Hippocampal formation (tissue), 2 donors: ENCODE measurements around the gene XPNPEP3.
"Not testable (repeated sequence)": the region's sequence is repeated elsewhere in the genome, so short reads cannot be mapped to it uniquely, and the experiment has no call there.

Experiments
- DNase-seq, 2 donors: peaks; one replicate each; lab custom pipeline; 2025; lab: John Stamatoyannopoulos, UW

XPNPEP3 gene

DNA sequence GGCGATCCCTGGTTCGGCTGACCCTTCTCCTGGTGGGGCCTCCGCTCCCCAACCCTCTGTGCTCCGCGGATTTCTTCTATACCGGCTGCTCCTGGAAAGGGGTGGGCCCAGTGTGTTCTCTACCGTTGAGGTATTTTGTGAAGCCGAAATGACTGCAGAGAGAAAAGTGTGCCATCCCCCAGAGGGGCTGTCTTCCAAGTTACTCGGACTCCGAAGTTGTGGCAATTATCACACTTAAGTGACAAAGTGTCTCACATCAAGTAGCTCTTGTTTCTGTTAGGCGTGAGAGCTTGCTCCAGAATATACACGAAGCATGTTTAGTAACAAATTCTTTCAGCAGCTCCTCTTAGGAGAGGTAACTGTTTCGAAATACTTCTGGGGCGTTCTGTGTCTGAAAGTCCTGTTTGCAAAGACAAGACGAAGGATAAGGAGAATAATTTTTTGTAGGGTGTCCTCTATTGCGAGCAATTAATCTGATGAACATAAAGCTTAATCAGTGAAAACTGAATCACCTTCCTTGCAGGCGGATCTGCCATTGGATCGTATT, 434 bp downstream of the XPNPEP3 start:
- no peak for DNase-seq

DNA sequence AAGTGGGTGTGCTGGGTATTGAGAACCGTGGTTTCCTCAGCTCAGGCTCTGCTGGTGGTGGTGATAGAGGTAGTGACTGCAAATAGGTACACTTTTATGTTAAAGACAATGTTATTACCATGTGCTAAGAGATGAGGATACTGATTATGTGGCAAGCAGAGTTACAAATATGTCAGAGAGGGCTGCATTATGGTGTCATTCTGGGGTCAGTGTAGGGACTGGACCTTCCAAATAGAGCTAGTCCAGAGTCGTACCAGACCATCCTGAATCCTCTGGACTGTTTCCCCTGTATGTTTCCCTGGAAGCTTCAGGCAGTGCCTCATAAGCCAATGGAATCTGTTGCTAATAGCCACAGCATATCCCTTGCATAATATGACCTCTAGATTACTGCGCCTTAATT, 5.1 kb downstream of the XPNPEP3 start, which contains the start of gene DNAJB7:
Gene DNAJB7 (minus strand): TSS at position 101 of the 400 bp plus-strand sequence. CDS start 119 bp downstream, outside the sequence.
- no peak for DNase-seq

DNA sequence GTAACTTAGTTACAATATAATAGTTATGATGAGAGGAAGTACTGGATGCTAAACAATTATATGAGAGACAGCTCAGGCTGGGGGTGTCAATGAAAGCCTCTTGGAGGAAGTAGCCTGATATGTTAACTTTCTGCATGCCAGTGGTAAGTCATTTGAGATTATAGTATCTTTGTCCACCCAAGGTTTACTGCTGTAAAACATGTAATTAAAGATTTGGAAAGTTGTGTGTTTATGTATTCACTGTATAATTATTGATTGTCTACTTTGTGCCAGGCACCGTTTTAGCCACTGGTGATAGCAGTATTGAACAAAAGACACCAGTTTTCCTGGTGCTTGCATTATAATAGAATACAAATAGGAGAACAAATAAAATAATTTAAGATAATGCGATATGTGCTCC, 5.6 kb downstream of the XPNPEP3 start:
- DNase-seq: no peak

DNA sequence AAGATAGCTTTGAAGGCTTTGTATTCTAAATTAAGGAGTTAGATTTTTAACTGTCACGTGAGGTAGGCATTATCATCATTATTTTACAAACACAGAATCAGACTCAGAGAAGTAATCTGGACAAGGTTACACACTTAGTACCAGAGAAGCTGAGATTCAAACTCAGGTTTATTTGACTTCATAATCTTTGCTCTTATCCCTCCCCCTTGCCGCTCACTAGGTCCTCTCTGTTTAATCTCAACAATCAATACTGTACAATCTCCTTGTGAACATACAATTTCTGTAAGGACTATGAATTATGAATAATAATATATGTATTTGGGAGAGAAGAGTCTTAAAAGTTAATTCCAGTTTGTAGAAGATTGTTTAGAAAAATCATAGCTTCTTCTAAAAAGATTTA, 10.2 kb downstream of the XPNPEP3 start:
- no peak for DNase-seq

DNA sequence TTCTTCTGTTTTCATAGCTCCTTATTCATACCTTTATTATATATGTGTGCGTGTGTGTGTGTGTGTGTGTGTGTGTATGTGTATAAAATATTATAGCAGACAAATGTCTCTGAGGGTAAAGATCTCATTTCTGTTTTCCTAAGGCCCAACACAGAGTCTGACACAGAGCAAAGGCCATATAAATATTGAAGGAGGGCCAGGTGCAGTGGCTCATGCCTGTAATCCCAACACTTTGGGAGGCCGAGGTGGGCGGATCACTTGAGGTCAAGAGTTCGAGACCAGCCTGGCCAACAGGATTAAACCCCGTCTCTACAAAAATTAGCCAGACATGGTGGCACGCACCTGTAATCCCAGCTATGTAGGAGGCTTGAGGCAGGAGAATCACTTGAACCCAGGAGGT, 11.4 kb downstream of the XPNPEP3 start:
- not testable (repeated sequence) for DNase-seq

DNA sequence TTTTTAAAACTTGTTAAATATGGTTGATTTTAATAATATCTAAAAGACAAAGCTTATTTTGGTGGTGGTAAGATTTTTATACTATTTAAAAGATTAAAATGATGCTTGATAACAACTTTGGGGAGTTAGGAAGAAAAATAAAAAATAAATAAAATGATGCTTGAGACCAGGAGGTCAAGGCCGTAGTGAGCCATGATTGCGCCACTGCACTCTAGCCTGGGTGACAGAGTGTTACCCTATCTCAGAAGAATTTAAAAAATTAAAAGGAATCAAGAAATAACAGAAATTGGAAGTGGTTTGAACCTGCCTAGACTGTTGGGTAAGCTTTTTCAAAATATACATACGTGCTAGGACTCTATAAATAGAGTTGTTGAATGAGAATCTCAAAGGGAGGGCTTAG, 17.1 kb downstream of the XPNPEP3 start:
- no peak for DNase-seq

DNA sequence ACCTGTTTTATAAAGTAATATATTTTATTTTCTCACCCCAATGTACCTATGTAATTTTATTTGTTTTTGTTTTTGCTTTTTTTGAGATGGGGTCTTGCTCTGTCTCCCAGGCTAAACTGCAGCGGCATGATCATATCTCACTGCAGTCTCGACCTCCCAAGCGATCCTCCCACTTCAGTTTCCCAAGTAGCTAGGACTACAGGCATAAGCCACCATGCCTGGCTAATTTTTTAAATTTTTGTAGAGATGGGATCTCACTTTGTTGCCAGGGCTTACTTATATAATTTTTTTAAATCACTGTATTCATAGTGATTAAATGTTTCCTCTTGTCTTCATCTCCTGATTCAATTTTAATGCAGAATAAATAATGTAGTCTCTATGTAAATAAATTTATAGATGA, 18.2 kb downstream of the XPNPEP3 start:
- no peak for DNase-seq

DNA sequence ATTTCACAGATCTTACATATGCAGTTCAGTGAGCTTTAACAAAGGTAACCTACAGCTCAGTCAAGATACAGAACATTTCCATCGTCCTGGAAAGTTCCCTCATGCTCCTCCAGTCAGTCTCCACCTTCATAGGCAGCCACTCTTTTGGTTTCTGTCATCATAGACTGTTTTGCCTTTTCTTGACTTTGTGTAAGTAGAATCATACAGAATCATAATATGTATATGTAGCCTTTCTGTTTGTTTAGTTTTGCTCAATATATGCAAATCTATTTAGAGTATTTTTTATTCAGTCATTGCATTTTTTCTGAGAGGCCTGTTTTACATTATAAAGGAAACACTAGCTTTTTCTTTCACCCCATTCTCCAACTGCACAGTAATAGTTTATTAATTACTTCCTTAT, 20.0 kb downstream of the XPNPEP3 start:
- no peak for DNase-seq

DNA sequence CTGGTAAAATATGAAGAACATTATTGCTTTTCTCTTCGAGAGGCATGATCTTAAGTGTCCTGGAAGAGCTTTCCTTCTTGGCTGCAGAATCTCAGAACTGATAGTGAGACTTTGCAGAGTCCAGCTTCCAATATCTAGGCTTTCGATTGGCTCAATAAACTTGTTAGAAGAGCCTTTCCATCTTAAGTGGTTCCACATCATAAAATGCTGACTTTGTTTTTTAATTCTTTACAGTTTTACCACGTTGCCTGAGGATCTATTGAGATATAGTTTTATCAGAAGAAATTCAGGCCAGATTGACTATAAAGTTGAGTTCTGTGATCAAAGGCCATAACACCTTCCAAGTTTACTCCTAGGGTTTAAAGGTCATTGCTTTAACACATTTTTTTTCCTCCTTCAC, 20.5 kb downstream of the XPNPEP3 start:
- no peak for DNase-seq

DNA sequence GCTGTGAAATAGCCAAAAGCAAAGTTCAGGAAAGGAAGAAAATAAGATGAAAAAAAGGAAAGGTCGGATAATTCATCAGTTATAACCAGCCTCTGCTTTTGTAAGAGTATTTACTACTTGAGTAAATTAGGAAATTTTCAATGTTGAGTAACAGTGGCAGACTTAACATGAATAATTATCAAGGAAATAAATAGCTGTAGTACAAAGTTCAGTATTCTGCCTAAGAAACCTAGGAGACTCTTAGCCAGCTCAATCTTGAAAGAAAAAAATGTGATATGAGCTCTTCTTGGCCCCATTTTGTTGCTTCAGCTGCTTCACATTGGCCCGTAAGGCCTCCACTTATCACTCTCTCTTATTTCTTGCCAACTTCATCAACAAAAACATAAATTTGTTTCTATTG, 22.0 kb downstream of the XPNPEP3 start:
- DNase-seq: no peak

DNA sequence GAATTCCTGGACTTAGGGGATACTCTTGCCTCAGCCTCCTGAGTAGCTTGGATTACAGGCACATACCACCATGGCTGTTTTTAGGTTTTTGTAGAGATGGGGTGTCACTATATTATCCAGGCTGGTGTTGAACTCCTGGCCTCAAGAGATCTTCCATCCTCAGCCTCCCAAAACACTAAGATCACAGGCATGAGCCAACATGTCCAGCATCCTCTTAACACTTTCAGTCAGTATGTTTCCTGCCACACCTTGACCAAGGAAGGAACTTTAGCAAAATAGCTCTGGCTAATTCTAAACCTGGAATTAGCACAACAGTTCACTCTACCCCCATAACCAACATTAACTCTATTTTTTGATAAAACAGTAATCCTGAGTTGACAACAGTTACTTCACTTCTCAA, 32.2 kb downstream of the XPNPEP3 start:
- no peak for DNase-seq

DNA sequence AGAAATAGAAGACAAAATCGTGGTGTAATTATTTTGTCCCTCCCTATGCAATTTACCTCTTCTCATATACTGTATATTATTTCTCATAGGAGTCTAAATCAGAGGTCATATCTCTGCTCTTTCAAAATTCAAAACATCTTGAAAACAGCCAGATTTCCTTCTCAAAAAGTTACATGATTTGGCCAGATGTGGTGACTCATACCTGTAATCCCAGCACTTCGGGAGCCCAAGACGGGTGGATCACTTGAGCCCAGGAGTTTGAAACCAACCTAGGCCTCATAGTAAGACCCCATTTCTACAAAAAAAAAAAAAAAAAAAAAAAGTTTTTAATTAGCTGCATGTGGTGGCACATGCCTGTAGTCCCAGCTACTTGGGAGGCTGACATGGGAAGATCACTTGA, 33.9 kb downstream of the XPNPEP3 start:
- DNase-seq: no peak

DNA sequence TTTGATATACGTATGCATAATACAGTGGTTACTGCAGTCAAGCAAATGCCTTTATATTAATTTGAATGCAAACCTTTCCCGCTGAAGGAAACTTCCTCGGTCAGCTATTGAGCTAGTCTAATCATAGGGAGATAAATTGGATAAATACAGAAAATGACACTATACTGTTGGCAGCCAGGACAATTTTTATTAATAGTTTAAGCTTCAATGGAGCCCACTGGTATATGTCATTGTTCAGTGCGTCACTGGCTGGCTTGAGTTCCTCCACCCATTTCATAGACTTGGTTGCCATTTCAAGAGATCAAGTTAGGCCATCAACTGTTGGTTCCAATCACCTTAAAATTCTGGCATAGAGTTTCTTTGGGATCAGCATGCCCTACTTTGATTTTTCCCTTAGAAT, 37.5 kb downstream of the XPNPEP3 start:
- DNase-seq: no peak

DNA sequence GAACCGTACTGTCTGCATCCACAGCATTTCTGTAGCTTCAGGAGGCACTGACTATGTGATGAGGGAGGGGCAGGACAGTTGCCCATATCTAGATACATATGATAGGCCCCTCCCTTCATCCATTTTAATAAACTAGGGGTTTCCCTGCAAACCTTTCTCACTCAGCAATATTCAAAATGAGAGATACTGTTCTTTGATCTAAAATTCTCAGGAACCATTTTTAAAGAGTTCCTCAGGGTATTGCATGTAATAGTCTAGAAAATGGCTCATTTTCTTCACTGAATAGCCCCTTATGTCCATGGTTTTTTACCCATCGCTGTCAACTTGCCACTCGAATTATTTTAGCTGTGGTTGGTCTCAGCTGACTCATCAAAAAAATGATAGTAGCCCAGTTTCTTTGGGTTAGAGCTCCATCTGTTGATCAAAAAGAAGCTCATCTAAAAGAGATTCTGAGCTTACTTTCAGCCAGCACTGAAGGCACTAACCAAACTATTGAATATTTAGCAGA, 42.0 kb downstream of the XPNPEP3 start:
- DNase-seq: peak in 1 of 2 donors; percentile 71

DNA sequence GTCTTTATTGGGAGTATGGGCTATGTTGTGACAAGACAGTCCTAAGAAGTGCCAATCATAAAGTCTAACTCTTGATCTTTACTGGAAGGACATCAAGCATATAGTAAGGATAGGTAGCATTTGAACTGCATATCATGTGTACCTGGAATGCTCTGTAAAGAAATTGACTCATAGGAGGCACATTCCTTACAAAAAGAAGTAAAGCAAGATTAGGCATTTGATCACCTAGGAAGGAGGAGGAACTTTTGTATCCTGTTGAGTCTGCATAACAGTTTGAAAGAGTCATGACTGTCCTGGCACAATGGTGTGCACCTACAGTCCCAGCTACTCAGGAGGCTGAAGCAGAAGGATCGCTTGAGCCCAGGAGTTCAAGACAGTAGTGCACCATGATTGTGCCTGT, 47.2 kb downstream of the XPNPEP3 start:
- DNase-seq: no peak

DNA sequence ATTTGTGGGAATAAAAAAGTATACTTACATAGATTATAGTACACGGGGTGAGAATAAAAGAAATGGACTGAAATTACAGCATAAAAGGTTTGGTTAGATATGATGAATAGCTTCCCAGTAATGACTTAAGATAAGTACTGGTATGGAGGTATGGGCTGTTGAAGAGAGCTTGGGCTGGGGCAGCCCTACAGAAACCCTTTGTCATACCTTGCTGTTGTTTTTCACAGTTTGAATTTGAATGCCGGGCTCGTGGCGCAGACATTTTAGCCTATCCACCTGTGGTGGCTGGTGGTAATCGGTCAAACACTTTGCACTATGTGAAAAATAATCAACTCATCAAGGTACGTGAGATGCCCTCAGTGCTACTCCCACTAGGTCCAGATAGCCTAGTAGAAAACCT, 51.9 kb downstream of the XPNPEP3 start:
- no peak for DNase-seq

DNA sequence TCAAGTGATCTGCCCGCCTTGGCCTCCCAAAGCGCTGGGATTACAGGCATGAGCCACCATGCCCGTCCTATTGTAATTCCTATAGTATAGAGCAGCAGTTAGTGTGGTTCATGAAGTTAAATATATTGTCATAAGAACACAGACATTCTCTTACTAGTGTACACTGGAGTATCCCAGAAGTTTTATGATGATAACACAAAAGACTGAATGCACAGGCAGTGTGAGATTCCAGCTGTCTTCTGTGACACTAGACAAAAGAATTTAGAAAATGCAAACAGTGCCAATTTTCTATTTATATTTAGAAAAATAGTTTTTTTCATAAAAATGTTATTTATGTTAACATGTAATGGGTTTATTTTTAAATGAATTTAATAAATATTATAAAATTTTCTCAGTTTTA, 54.8 kb downstream of the XPNPEP3 start:
- no peak for DNase-seq

DNA sequence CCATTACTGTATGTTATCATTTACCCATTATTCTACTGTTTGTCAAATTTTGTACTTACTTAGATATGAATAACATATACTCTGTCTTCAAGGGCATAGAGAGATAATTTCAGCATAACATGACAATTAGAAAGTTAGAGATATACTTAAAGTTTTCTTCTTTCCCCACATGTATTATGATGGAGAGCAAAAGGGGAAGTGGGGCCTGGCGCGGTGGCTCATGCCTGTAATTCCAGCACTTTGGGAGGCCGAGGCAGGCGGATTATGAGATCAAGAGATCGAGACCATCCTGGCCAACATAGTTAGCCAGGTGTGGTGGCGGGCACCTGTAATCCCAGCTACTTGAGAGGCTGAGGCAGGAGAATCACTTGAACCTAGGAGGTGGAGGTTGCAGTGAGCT, 56.0 kb downstream of the XPNPEP3 start:
- DNase-seq: not testable (repeated sequence)

DNA sequence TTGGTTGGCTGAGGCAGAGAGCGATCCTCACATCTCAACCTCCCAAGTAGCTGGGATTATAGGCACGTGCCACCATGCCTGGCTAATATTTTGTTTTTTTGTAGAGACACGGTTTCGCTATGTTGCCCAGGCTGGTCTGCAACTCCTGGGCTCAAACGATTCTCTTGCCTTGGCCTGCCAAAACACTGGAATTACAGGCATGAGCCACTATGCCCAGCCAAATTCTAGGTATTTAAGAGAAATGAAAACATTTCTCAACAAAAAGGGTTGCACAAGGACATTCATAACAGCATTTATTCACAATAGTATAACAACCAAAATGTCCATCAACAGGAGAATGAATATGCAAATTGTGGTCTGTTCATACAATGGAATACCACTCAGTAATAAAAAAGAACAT, 62.5 kb downstream of the XPNPEP3 start:
- no peak for DNase-seq

DNA sequence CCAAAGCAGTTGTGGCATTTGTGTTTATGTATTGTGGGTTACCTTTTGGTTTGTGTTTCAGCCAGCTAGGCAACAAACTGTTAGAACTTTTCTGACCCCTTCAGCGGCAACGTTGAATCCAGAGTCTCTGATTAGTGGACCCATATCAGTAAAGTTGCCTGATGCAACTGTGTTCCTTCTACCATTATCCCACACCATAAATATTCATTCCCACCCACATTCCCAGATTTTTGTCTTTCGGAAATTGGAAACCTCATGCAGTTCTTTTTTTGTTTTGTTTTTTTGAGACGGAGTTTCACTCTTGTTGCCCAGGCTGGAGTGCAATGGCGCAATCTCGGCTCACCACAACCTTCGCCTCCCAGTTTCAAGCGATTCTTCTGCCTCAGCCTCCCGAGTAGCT, 63.6 kb downstream of the XPNPEP3 start:
- DNase-seq: no peak

DNA sequence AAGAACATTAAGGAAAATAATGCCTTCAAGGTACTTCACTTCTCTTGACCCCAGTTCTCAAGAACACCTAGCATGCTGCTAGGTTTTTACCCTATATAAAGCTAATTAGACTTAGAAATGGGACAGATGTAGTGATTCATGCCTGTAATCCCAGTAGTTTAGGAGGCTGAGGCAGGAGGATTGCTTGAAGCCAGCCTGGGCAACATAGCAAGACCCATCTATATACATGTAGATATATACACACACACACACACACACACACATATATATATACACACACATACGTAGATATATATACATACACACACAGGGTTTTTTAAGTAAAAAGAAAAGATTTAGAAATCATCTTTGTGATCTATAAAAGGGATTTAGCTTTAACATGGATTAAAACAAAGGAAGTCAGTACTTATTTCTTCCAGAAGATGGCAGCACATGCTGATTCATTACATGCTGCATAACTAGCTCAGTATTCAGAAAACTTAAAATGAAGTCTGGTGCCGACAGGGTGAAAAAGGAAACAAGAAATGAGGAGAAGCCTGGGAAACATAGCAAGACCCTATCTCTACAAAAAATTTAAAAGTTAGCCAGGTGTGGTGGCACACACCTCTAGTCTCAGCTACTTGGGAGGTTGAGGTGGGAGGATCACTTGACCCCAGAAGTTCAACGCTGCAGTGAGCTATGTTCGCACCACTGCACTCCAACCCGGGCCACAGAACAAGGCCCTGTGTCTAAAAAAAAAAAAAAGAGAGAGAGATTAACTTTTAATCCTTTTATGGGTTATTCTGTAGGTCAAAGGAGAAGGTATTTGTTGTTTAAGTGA, 65.7 kb downstream of the XPNPEP3 start:
- peak in 1 of 2 donors; percentile 57 for DNase-seq

DNA sequence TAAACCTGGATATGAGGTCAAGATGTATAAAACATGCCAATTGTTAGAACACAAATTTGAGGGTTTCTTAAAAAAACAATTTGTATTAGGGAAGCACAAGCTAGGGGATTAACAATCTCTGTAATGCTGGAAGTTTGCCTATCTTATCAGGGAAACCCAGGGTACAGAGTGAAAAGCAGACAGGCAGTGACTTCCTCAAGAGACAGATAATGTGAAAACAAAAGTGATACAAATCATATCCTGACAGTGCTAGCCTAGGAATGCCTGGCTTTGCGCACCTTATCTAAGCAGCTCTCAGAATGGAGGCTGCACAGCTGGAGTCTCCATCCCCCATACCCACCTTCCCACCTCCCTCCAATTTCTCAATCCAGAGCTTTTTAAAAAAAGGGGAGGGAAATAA, 71.7 kb downstream of the XPNPEP3 start:
- DNase-seq: no peak

DNA sequence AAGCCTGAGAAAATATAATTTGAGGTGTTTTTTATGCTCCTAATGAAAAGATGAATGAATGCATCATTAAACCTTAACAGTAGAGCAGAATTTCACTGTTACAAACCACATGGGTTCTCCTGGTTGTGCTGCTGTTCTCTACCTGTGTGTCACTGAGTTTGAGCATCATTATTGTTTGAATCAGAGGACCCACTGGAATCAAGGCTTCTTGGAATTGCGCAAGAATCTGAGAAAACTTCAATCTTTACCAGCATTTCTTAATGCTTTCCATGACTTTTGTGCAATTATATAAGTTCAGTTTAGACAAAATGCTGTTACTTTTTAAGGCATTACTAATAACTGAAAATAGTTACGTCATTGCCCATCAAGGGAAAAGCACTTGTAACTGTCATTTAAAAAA, 75.4 kb downstream of the XPNPEP3 start:
- DNase-seq: no peak

DNA sequence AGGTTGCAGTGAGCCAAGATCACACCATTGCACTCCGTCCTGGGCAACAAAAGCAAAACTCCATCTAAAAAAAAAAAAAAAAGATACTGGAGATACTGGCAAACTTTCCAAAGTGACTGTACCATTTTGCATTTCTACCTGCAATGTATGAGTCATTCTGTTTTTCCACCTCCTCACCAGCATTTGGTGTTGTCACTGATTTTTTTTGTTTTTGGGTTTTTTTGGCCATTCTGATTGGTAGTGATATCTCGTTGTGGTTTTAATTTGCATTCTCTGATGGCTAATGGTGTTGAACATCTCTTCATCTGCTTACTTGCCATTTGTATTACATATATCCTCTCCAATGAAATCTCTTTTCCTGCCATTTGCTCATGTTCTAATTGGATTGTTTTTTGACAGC, 82.3 kb downstream of the XPNPEP3 start:
- DNase-seq: no peak
